ENCODE data around the gene WDR13. TPM values are rescaled to one million over a fixed set of nuclear protein-coding genes. Genes with fewer than 3 reads are reported as not detected.

WDR13 gene
- total RNA-seq, 1 experiment from 2014 or later = 106 TPM

- DNase-seq (no peak), ATAC-seq (no peak)
- peaks cover 5% of the 10 kb centered on the region; the same call in 1 of the 2 replicates for H3K36me3 ChIP-seq (ENCODE audit: low read depth, low read length)
- no peak overlapping the region for H2AFZ ChIP-seq (ENCODE audit: low read length)
- no peak overlapping the region for H3K9ac ChIP-seq (ENCODE audit: low read length)
- no TSS peak for BruUV-seq (replicated peaks)
- TF ChIP-seq EZH2 (IDR thresholded peaks at IDR 0.05; ENCODE audit: low read length, unreplicated experiment) (no peak), CTCF (conservative IDR thresholded peaks at IDR 0.05; ENCODE audit: low read depth, low read length) (no peak), EZH2phosphoT487 (IDR thresholded peaks at IDR 0.05; ENCODE audit: borderline replicate concordance, low read length) (no peak)
- no peaks in the 10 kb centered on the region for H4K20me1 ChIP-seq (ENCODE audit: low read length)
- ChIA-PET CTCF (no interaction called here), POLR2A (ENCODE audit: unreplicated experiment) (no interaction called here)
- no peaks in the 10 kb centered on the region for H3K9me3 ChIP-seq (ENCODE audit: low read length)
- no peak overlapping the region for H3K4me2 ChIP-seq (ENCODE audit: low read length)
- intact Hi-C loops (cut with micrococcal nuclease) = loop anchor here (5.0 kb wide), 1 partner anchor 122 kb away; the partner anchor contains the start of gene FTSJ1
- H3F3A ChIP-seq (ENCODE audit: low read length, unreplicated experiment) = no peaks in the 10 kb centered on the region
- H3K27ac ChIP-seq (ENCODE audit: low read length) = no peak overlapping the region
- no peaks in the 10 kb centered on the region for H3K27me3 ChIP-seq (ENCODE audit: low read length)
- peaks cover 10% of the 10 kb centered on the region for H3K79me2 ChIP-seq (ENCODE audit: low read length)
- no peaks in the 10 kb centered on the region for H3K9me2 ChIP-seq (replicated peaks; ENCODE audit: low read length)
- no peak overlapping the region for H3K4me3 ChIP-seq (ENCODE audit: low read length)
- peaks cover 8% of the 10 kb centered on the region for H3K4me1 ChIP-seq (ENCODE audit: insufficient read depth, low read length)
Measured at GRCh38 chrX:48599341-48599740, 2.0 kb downstream of the WDR13 start.

- H4K20me1 ChIP-seq (ENCODE audit: low read length) = no peaks in the 10 kb centered on the region
- no peaks in the 10 kb centered on the region for H3K9me3 ChIP-seq (ENCODE audit: low read length)
- H3K36me3 ChIP-seq (ENCODE audit: low read depth, low read length) = peaks cover 5% of the 10 kb centered on the region; the same call in 1 of the 2 replicates
- H3K79me2 ChIP-seq (ENCODE audit: low read length) = peaks cover 10% of the 10 kb centered on the region
- no peak overlapping the region for H3K9ac ChIP-seq (ENCODE audit: low read length)
- no peak overlapping the region for H2AFZ ChIP-seq (ENCODE audit: low read length)
- peaks cover 8% of the 10 kb centered on the region for H3K4me1 ChIP-seq (ENCODE audit: insufficient read depth, low read length)
- H3K4me2 ChIP-seq (ENCODE audit: low read length) = no peak overlapping the region
- no peaks in the 10 kb centered on the region for H3K9me2 ChIP-seq (replicated peaks; ENCODE audit: low read length)
- no TSS peak for BruUV-seq (replicated peaks)
- no peaks in the 10 kb centered on the region for H3F3A ChIP-seq (ENCODE audit: low read length, unreplicated experiment)
- DNase-seq (no peak), ATAC-seq (no peak)
- CTCF ChIA-PET = no interaction called here
- no peak overlapping the region for H3K4me3 ChIP-seq (ENCODE audit: low read length)
- intact Hi-C loops (cut with micrococcal nuclease) = no loop called here
- H3K27me3 ChIP-seq (ENCODE audit: low read length) = no peaks in the 10 kb centered on the region
- no peak overlapping the region for H3K27ac ChIP-seq (ENCODE audit: low read length)
- POLR2A ChIA-PET (ENCODE audit: unreplicated experiment) = no interaction called here
- no peak for TF ChIP-seq EZH2 (IDR thresholded peaks at IDR 0.05; ENCODE audit: low read length, unreplicated experiment)
- TF ChIP-seq EZH2phosphoT487 (IDR thresholded peaks at IDR 0.05; ENCODE audit: borderline replicate concordance, low read length) = no peak
- no peak for TF ChIP-seq CTCF (conservative IDR thresholded peaks at IDR 0.05; ENCODE audit: low read depth, low read length)
Measured at GRCh38 chrX:48600226-48600625, 2.9 kb downstream of the WDR13 start.

- Histone ChIP-seq H3K9ac (ENCODE audit: low read length) (no peak overlapping the region), H4K20me1 (ENCODE audit: low read length) (no peaks in the 10 kb centered on the region), H3K4me1 (ENCODE audit: insufficient read depth, low read length) (peaks cover 8% of the 10 kb centered on the region), H3K27me3 (ENCODE audit: low read length) (no peaks in the 10 kb centered on the region), H3K9me2 (replicated peaks; ENCODE audit: low read length) (no peaks in the 10 kb centered on the region), H3K4me3 (ENCODE audit: low read length) (no peak overlapping the region), H3F3A (ENCODE audit: low read length, unreplicated experiment) (no peaks in the 10 kb centered on the region), H3K36me3 (ENCODE audit: low read depth, low read length) (peaks cover 5% of the 10 kb centered on the region; the same call in 1 of the 2 replicates), H3K79me2 (ENCODE audit: low read length) (peaks cover 10% of the 10 kb centered on the region), H3K9me3 (ENCODE audit: low read length) (no peaks in the 10 kb centered on the region), H2AFZ (ENCODE audit: low read length) (no peak overlapping the region), H3K4me2 (ENCODE audit: low read length) (no peak overlapping the region), H3K27ac (ENCODE audit: low read length) (no peak overlapping the region)
- no peak for DNase-seq
- TF ChIP-seq CTCF (conservative IDR thresholded peaks at IDR 0.05; ENCODE audit: low read depth, low read length) (no peak), EZH2 (IDR thresholded peaks at IDR 0.05; ENCODE audit: low read length, unreplicated experiment) (no peak), EZH2phosphoT487 (IDR thresholded peaks at IDR 0.05; ENCODE audit: borderline replicate concordance, low read length) (no peak)
- no TSS peak for BruUV-seq (replicated peaks)
- CTCF ChIA-PET = no interaction called here
- intact Hi-C loops (cut with micrococcal nuclease) = no loop called here
- ATAC-seq = no peak
- POLR2A ChIA-PET (ENCODE audit: unreplicated experiment) = no interaction called here
Measured at GRCh38 chrX:48601741-48602394, 4.6 kb downstream of the WDR13 start.
